IPS-18c (cell line): ENCODE data around the gene PRR14L.
"Not testable (repeated sequence)": the region's sequence is repeated elsewhere in the genome, so short reads cannot be mapped to it uniquely, and the experiment has no call there.

ENCODE experiments used
- H3K4me3 ChIP-seq: 2 replicates; pipeline ENCODE4 v1.7.0; 2013; ENCODE audit warnings: low read depth, mild to moderate bottlenecking, low read length, moderate library complexity; ENCODE audit not compliant: insufficient read depth
- H3K9me3 ChIP-seq: one replicate; pipeline ENCODE4 v1.6.1; 2013; ENCODE audit warnings: mild to moderate bottlenecking, low read length, moderate library complexity; ENCODE audit not compliant: control insufficient read depth, insufficient read depth

The PRR14L gene

GRCh38 chr22:31711226-31711625 lies 38.7 kb downstream of the PRR14L start:
- not testable (repeated sequence) for H3K4me3 ChIP-seq, H3K9me3 ChIP-seq

GRCh38 chr22:31707519-31707918 lies 42.4 kb downstream of the PRR14L start:
- Histone ChIP-seq H3K9me3 (no peaks in the 10 kb centered on the region), H3K4me3 (no peak overlapping the region)

- no peak overlapping the region for H3K4me3 ChIP-seq
Measured at GRCh38 chr22:31695423-31695822, 54.5 kb downstream of the PRR14L start.

GRCh38 chr22:31694046-31694445 lies 55.9 kb downstream of the PRR14L start:
- not testable (repeated sequence) for H3K4me3 ChIP-seq, H3K9me3 ChIP-seq

More at GRCh38 chr22:31695423-31695822, 54.5 kb downstream of the PRR14L start:
- peaks cover 2% of the 10 kb centered on the region for H3K9me3 ChIP-seq

- peaks cover 2% of the 10 kb centered on the region for H3K9me3 ChIP-seq
- H3K4me3 ChIP-seq: no peak overlapping the region
Measured at GRCh38 chr22:31692186-31692886, 57.6 kb downstream of the PRR14L start.

- Histone ChIP-seq H3K9me3 (peaks cover 2% of the 10 kb centered on the region), H3K4me3 (no peak overlapping the region)
Measured at GRCh38 chr22:31691408-31691807, 58.5 kb downstream of the PRR14L start.

GRCh38 chr22:31683181-31684105 lies 66.5 kb downstream of the PRR14L start:
- no peaks in the 10 kb centered on the region for H3K9me3 ChIP-seq
- H3K4me3 ChIP-seq: no peak overlapping the region

GRCh38 chr22:31682751-31683150 lies 67.2 kb downstream of the PRR14L start:
- no peaks in the 10 kb centered on the region for H3K9me3 ChIP-seq
- no peak overlapping the region for H3K4me3 ChIP-seq

GRCh38 chr22:31681349-31682345 lies 68.3 kb downstream of the PRR14L start:
- H3K4me3 ChIP-seq: no peak overlapping the region
- no peaks in the 10 kb centered on the region for H3K9me3 ChIP-seq

GRCh38 chr22:31680861-31681341 lies 69.0 kb downstream of the PRR14L start:
- H3K4me3 ChIP-seq: no peak overlapping the region
- no peaks in the 10 kb centered on the region for H3K9me3 ChIP-seq

- H3K9me3 ChIP-seq: no peaks in the 10 kb centered on the region
- H3K4me3 ChIP-seq: no peak overlapping the region
Measured at GRCh38 chr22:31678748-31679147, 71.2 kb downstream of the PRR14L start.

- Histone ChIP-seq H3K4me3 (peak overlapping the region; percentile 30; the same call in 1 of the 2 replicates), H3K9me3 (no peaks in the 10 kb centered on the region)
Measured at GRCh38 chr22:31676700-31677099, 73.2 kb downstream of the PRR14L start.

GRCh38 chr22:31674219-31674618 lies 75.7 kb downstream of the PRR14L start:
- not testable (repeated sequence) for H3K4me3 ChIP-seq, H3K9me3 ChIP-seq

- not testable (repeated sequence) for H3K9me3 ChIP-seq, H3K4me3 ChIP-seq
Measured at GRCh38 chr22:31668849-31669248, 81.1 kb downstream of the PRR14L start.

GRCh38 chr22:31662668-31663037 lies 87.3 kb downstream of the PRR14L start:
- Histone ChIP-seq H3K9me3 (no peaks in the 10 kb centered on the region), H3K4me3 (peak overlapping the region; percentile 98)

- H3K4me3 ChIP-seq: peak within 1 kb of the TSS; percentile 98
- no peaks in the 10 kb centered on the region for H3K9me3 ChIP-seq
Measured at GRCh38 chr22:31661851-31662667, 87.9 kb downstream of the PRR14L start, which contains the start of gene PISD. Gene PISD (minus strand): TSS chr22:31662215. CDS start chr22:31662208, 7 bp downstream.
